HG03025 (cell line): ENCODE data around the gene FETUB.

ENCODE experiments used
- ATAC-seq: cut with Tn5 transposase; IDR thresholded peaks from one replicate; pipeline ENCODE4 v1.9.1; 2021; ENCODE audit warnings: mild to moderate bottlenecking, moderate library complexity; ENCODE audit not compliant: unreplicated experiment, low FRiP score

Gene FETUB, protein sequence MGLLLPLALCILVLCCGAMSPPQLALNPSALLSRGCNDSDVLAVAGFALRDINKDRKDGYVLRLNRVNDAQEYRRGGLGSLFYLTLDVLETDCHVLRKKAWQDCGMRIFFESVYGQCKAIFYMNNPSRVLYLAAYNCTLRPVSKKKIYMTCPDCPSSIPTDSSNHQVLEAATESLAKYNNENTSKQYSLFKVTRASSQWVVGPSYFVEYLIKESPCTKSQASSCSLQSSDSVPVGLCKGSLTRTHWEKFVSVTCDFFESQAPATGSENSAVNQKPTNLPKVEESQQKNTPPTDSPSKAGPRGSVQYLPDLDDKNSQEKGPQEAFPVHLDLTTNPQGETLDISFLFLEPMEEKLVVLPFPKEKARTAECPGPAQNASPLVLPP

DNA sequence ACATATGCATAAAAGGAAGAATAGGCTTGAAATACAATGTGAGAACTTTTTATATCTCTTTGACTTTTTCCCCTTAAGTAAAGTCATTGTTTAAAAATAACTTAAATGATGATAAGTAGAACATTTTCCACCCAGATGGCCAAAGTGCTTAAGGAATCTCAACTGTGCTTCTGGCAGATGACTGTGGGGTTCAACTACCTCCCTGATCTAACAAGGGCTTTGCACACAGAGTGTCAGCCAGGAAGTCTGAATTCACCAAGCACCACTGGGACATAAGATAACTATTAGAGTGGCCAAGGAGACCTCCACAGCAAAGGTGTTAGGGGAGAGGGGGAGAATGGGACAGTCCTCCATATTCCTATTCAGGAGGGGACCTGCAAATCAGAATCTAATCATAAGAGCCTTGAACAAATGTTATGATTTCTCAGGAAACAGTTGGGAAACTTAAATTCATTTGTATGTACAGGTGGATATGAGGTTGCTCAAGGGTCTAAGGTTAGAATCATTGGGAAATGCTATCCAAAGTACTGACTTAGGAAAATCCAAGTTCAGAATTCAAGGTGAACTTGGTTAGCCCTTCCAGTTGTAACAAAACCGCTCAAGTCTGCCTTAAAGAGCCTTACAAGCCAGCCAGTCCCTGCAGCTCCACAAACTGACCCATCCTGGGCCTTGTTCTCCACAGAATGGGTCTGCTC, at the start of gene FETUB:
Gene FETUB, plus strand, starts transcription at position 622 of the 695 bp plus-strand sequence. Its CDS starts 62 bp downstream, at position 684.
- ATAC-seq, result no peak

DNA sequence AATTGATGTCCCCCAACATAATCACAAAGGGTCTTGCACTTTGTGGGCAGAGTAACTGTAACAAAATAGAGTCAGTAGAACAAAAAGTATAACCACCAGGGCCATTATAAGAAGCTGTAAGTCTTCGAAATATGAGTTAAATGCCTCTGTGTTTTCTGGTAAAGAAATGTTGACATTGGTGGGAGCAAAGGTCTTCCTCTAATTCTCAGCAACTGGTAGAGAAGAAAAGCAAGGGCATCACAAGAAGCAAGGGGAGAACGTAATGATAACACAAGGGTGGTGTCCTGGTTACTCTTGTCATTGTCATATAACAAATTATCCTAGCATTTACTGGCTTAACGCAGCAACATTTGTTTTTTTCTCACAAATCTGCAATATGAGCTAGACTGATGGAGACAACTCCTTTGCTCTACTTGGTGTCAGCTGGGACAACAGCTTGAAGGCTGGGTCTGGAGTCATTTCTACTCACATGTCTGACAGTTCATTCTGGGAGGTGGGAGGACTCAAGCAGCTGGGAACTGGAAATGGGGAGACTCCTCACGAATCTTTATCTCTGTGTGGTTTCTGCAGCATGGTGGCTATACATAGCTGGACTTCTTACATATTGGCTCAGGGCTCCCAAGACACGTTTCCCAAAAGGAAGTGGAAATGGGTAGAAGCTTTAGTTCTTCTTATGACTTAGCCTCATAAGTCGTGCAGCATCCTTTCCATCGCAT, 49.5 kb upstream of the FETUB start:
- ATAC-seq, result no peak

DNA sequence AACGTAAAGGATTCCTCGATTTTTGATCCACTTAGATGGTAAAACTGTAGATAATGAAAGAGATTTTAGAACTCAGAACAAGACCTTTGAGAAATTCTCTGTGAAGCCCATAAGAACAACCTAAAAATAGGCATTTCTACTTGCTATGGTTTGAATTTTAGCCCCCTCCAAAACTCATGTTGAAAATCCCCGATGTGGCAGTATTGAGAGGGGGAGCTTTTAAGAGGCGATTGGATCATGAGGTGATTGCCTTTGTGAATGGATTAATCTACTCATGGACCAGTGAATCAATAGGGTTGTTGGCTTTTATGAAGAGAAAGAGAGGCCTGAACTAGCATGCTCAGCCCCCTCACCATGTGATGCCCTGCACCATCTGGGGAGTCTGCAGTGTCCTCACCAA, 47.5 kb upstream of the FETUB start:
- ATAC-seq, result no peak

DNA sequence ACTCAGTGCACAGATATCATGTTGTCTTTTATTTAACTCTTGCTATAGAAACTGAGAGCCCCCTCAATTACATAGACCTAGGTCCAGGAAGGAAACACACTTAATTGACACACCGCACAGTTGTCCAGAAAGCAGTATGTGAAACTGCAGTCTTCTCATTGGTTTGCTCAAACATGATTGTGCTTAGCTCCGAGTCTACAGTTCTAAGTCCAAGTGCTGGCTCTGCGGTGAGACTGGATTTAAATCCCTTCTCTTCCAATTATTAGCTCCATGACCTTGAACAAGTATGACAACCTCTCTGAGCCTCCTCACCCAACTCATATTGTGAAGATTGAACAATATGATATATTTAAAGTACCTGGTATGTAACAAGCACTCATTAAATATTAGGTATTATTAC, 46.3 kb upstream of the FETUB start:
- ATAC-seq, result no peak

DNA sequence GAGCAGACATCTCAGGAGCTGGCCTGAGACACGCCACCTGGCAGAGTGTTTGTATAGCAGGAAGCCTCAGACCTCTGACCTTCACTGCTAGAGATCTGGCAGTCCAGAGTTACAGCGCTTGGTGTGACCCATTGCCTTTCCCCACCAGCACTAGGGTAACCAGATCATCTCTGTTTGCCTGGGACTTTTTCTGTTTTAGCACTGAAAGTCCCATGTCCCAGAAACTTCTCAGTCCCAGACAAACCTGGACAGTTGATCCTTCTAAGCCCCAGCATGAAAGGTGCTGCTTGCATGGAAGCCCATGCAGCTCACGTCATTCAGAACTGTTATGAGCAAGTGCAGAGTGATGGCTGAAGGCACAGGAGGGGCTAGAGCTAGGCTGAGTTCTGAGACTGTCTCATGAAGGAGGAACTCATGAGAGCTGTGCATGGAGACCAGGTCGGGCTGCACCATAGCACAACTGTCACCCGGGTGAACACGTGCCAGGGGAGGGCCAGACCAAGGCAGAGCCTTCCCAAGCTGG, 45.5 kb upstream of the FETUB start:
- ATAC-seq, result no peak

DNA sequence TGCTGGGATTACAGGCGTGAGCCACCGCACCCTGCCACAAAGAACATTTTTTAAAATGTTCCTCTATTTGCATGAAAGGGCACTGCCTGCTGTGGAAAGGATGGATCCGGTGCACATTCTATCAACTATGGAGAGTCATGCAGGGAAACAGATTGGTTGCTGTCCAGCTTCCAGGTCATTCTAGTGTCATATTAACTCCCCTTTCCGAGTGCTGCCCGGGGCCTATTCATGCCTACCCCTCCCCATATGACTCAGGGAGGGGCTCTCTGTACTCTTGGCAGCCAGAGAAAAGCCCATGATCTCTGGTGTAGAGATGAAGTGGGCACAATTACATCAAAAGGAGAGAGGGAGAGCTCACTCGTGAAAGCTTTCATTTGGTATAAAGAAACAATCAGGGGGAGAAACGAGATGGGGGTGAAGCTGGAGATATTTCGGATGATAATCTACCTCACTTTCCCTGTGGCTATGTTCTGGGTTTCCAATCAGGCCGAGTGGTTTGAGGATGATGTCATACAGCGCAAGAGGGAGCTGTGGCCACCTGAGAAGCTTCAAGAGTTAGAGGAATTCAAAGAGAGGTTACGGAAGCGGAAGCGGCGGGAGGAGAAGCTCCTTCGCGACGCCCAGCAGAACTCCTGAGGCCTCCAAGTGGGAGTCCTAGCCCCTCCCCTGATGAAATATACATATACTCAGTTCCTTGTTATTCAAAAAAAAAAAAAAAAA, 43.5 kb upstream of the FETUB start:
- no peak for ATAC-seq

DNA sequence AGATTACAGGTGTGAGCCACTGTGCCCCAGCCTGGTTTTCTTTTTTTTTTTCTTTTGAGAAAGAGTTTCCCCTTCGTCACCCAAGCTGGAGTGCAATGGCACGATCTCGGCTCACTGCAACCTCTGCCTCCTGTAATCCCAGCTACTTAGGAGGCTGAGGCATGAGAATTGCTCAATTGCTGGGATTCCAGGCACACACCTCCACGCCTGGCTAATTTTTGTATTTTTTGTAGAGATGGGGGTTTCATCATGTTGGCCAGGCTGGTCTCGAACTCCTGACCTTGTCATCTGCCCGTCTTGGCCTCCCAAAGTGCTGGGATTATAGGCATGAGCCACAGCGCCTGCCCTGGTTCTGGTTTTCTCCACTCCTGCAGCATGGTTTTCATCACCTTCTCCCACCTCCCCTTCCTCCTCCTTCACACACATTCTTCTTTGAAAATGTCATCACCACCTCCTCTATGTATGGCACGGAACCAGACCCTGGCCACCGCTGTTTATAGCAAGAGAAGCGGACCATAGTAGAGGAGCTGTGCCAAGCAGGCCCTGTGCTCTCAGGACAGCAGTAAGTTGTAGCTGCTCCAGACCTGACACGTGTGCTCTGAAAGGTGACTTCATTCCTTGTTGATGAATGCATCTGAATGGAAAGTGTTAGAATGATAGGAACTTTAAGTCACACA, 42.0 kb upstream of the FETUB start:
- no peak for ATAC-seq

DNA sequence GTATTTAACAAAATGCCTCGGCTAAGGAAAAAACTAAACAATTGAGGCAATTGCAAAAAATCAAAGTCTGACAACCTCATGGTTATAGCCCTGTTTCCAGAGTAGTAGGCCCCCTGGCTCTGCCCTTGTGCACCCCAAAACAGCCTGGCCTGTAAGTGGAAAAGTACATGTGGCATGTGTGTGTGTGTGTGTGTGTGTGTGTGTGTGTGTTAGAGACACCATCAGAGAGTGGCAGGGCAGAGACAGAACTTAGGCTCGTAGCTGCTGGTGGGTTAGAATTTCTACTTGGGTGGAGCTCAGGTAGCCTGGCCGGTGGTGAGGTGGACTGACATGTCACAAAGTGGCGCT, 41.4 kb upstream of the FETUB start:
- no peak for ATAC-seq

DNA sequence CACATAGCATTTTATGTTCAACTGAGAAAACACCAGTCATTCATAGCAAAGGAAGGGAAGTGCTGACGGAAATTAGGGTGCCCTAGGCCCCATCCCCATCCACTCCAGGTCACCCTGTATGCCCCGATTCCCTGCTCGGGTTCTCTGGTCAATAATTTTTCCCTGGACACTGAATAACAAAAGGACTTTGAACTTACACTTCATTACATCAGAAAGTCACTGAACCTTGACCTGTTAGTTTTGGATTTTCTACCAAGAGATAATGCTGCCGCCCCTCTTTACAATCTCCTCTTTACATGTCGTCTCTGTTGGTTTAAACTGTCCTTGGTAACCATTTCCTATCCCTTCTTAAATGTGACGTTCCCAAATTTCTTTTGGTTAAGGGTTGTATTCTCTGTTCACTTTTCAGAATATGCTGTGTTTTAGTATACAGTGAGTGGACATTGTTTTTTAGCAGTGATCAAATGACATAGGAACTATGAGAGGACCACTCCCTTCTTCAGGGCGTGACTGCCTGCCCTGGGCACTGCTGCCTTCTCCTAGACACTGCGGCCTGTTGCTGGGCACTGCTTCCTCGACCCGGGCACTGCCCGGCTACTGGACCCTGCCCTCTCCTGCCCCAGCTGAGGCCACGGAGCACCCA, 40.9 kb upstream of the FETUB start:
- ATAC-seq, result no peak

DNA sequence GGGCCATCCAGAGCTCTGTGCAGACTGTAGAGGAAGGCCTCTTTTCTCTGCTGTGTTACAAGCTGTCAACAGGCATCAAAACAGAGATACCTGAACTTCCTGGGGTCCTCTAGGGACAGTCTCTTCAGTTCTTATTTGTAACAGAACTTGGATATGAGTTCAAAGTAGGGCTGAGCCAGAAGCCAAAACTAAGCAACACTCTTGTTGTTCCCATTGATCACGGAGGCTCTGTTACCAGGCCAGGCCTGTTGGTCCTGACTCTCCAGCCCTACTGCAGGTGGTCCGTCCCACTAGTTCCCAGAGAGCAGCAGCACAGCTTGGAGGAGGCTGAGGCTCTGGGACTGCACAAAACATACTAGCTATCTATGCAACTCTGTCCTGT, 40.4 kb upstream of the FETUB start:
- ATAC-seq, result no peak

DNA sequence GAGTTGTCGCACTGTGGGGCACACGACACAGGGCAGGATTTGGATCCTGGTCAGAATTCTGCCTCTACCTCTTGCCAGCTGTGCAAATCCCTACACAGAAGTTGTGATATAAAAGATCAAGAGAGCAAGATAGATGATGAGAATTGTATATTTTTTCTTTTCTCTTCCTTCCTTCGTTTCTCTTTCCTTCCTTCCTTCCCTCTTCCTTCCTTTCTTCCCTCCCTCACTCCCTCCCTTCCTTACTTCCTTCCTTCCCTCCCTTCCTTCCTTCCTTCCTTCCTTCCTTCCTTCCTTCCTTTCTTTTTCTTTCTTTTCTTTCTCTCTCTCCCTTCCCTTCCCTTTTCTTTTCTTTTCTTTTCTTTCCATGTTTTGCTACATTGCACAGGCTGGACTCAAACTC, 39.3 kb upstream of the FETUB start:
- ATAC-seq, result no peak

DNA sequence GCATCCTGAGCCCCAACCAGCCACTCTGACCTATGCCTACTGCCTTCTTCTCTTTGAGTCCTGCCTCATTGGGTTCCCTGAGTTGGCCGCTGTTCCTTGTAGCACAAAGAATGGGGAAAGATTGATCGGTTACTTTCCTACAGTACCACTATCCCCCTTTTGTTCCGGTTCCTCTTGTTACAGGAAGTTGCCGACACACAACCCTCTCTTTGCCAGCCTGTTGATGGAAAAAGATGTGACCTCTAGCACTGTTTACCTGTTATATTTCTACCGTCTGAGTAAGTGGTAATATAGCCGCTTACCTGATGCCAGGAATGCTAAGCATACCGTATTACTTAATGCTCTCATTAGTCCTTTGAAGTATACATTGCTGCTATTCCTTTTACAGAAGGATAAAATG, 37.0 kb upstream of the FETUB start:
- no peak for ATAC-seq

DNA sequence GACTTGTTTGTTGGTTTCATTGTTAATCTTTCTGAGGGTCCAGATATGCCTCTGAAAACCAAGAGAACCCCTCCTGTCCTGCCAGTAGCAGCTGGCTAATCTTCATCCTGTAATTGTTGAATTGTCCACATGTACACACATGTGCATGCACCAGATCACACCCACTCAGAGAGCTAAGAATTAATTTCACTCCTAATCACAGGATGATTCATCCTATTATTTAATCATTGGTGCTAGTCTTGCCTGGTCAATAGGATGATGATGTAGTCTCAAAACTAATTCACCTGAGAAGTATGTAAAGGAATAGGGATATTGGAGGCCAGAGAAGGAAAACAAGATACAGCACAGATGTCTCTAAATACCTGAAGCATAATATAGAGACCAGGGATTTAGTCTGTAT, 35.1 kb upstream of the FETUB start:
- ATAC-seq, result no peak

DNA sequence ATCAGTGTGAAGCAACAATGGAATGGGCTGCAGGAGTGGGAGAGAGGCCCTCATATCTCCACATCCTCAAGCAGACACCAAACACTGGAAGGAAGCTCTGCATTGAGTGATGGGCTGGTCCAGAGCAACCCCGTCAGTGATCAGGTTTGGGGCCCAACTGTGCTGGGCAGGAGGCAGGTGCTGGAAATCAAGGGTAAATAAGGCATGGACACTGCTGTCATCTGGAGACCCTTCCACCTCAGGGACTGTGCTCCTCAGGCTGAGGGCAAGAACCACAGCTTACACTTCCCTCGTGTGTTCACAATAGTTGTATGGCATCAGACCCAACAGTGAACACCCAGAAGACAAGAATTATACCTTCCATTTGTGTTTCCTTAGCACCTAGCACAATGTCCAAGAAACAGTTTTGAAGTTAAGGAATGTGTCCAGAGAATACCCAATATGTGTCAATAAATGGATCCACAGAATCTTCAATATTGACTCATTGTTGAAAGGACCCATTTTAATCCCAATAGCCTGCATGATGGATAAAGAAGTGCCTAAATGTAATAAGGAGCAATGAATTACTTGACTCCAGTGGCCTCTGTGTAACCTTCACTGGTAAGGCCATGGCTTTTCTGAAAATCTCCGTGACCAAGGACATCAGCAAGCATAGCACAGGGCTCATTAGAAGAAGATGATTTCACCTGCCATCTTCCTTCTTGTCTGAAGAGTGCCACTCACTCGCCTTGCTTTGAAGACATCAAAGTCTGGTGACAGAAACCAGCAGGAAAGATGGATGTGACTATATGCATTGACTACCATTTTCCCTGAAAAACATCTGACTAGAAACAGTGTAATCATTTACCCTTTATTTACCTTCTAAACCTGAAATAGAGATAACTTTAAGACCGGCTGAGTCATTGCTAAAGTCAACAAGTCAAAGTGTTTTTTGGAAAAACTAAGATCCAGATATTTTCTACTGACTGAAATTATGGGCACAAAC, 34.3 kb upstream of the FETUB start:
- ATAC-seq, result no peak

DNA sequence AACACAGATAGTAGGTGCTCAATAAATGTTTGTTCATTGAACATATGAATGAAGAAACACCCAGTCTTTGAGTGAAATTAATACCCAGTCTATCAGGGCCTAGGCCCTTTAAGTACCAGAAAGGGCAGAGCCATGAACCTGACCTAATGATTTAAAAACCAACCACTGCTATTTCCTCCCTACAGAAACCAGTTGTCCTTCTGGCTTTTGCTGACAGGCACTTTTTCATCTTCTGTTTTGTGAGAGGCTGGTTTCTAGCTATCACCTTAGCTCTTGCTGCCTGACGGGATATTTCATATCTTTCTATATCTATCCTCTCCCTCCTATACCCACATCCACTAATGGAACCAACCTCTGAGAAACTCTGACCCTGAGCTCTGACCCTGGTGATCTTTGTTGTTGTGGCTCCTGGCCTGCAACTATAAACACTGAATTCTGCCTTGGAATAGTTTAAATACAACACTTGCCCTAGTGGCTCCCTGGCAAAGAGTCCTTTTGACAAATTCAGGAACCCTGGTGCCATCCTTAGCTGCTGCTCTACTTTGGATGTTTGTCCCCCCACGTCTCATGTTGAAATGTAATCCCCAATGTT, 31.5 kb upstream of the FETUB start:
- ATAC-seq, result no peak

DNA sequence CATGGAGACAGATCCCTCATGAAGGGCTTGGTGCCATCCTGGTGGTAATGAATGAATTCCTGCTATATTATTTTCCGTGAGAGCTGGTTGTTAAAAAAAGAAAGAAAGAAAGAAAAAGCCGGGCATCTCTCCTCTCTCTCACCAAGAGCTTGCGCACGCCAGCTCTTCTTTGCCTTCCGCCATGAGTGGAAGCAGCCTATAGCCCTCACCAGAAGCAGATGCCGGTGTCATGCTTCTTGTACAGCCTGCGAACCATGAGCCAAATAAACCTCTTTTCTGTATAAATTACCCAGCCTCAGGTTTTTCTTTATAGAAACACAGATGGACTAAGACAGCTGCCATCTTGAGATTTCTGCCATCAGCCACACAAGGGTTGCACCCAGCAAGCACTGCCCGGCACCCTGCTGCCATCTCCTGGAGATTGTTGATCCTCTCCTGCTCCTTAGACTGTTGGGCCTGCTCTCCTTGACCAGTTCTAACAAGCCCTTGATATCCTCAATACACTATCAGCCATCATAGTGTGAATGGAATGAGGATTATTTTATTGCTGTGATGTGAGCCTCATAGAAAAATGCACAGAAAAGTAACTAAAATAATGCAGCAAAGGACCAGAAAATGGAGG, 30.8 kb upstream of the FETUB start:
- no peak for ATAC-seq

DNA sequence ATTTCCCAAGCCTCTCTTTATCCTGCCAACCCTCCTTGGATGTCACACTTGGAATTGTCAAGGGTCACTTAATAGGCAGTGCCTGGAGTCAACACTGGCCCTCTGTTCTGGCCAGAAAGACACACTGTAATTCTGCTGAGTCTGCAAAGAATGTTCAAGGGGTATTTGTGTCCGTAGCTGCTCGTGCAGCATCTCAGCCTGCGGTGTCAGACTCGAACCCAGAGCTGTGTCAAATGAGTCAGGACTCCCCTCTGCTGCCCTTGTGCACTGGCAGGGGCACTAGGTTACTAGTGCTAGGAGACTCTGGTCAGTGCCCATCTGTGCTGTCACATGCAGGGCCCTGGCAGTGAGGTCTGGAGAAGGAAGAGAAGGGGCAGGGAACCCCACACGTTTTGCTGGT, 28.1 kb upstream of the FETUB start:
- no peak for ATAC-seq
